Measurements from ENCODE around the gene PBX1. TPM values are rescaled to one million over a fixed set of nuclear protein-coding genes. Genes with fewer than 3 reads are reported as not detected.

Gene PBX1
- total RNA-seq, 1 donor from 2014 or later: 9.5 TPM

GRCh38 chr1:164562947-164563520 is 4.0 kb downstream of the PBX1 start:
- ATAC-seq: no peak
- DNase-seq (ENCODE audit: low spot score): no peak

GRCh38 chr1:164563721-164564360 is 4.9 kb downstream of the PBX1 start:
- DNase-seq (ENCODE audit: low spot score) (no peak), ATAC-seq (no peak)

GRCh38 chr1:164564378-164564777 is 5.4 kb downstream of the PBX1 start:
- DNase-seq (ENCODE audit: low spot score) (no peak), ATAC-seq (no peak)

GRCh38 chr1:164565357-164565756 is 6.4 kb downstream of the PBX1 start:
- no peak for DNase-seq (ENCODE audit: low spot score)
- ATAC-seq: no peak

- ATAC-seq: no peak
- DNase-seq (ENCODE audit: low spot score): no peak
Measured at GRCh38 chr1:164567774-164568173, 8.8 kb downstream of the PBX1 start.

GRCh38 chr1:164569241-164569640 is 10.3 kb downstream of the PBX1 start:
- ATAC-seq (no peak), DNase-seq (ENCODE audit: low spot score) (no peak)

GRCh38 chr1:164569866-164570265 is 10.9 kb downstream of the PBX1 start:
- no peak for ATAC-seq

GRCh38 chr1:164571333-164571732 is 12.3 kb downstream of the PBX1 start:
- ATAC-seq: no peak
- DNase-seq (ENCODE audit: low spot score): no peak

More at GRCh38 chr1:164569866-164570265, 10.9 kb downstream of the PBX1 start:
- DNase-seq (ENCODE audit: low spot score): no peak

GRCh38 chr1:164575356-164575886 is 16.4 kb downstream of the PBX1 start:
- ATAC-seq: no peak

GRCh38 chr1:164576291-164577271 is 17.6 kb downstream of the PBX1 start:
- no peak for ATAC-seq

More at GRCh38 chr1:164575356-164575886, 16.4 kb downstream of the PBX1 start:
- no peak for DNase-seq (ENCODE audit: low spot score)

GRCh38 chr1:164577291-164577690 is 18.3 kb downstream of the PBX1 start:
- ATAC-seq: no peak
- DNase-seq (ENCODE audit: low spot score): no peak

More at GRCh38 chr1:164576291-164577271, 17.6 kb downstream of the PBX1 start:
- no peak for DNase-seq (ENCODE audit: low spot score)

- DNase-seq (ENCODE audit: low spot score): no peak
- ATAC-seq: no peak
Measured at GRCh38 chr1:164578479-164579200, 19.7 kb downstream of the PBX1 start.

- no peak for ATAC-seq
- no peak for DNase-seq (ENCODE audit: low spot score)
Measured at GRCh38 chr1:164579381-164579780, 20.4 kb downstream of the PBX1 start.

GRCh38 chr1:164581762-164582161 is 22.8 kb downstream of the PBX1 start:
- DNase-seq (ENCODE audit: low spot score): no peak
- ATAC-seq: no peak

GRCh38 chr1:164583196-164583595 is 24.2 kb downstream of the PBX1 start:
- no peak for DNase-seq (ENCODE audit: low spot score)

GRCh38 chr1:164583835-164584539 is 25.0 kb downstream of the PBX1 start:
- no peak for DNase-seq (ENCODE audit: low spot score)
- ATAC-seq: no peak

More at GRCh38 chr1:164583196-164583595, 24.2 kb downstream of the PBX1 start:
- ATAC-seq: no peak

GRCh38 chr1:164586591-164586990 is 27.6 kb downstream of the PBX1 start:
- DNase-seq (ENCODE audit: low spot score) (no peak), ATAC-seq (no peak)

GRCh38 chr1:164587617-164588501 is 28.9 kb downstream of the PBX1 start:
- peak; percentile 63 for DNase-seq (ENCODE audit: low spot score)
- ATAC-seq: peak; percentile 78

All from left lobe of liver (tissue), 2 donors.